ENCODE results near the gene KDM2A.

The KDM2A gene

GRCh38 chr11:67251841-67252240 is 132.8 kb downstream of the KDM2A start:
- ATAC-seq = no peak
- TF ChIP-seq ARNTL (CRISPR knock-in tag; IDR thresholded peaks at IDR 0.05; ENCODE audit: borderline replicate concordance, low read depth) (no peak), ZC3H10 (CRISPR knock-in tag; IDR thresholded peaks at IDR 0.05) (no peak), CSRNP3 (CRISPR knock-in tag; IDR thresholded peaks at IDR 0.05) (no peak), ZNF8 (CRISPR knock-in tag; IDR thresholded peaks at IDR 0.05) (no peak), TSHZ2 (CRISPR knock-in tag; IDR thresholded peaks at IDR 0.05) (no peak), CREB5 (CRISPR knock-in tag; IDR thresholded peaks at IDR 0.05; ENCODE audit: low read depth) (no peak), PPARA (CRISPR knock-in tag; IDR thresholded peaks at IDR 0.05; ENCODE audit: borderline replicate concordance) (no peak), ZFP30 (CRISPR knock-in tag; IDR thresholded peaks at IDR 0.05) (no peak), TCF4 (CRISPR knock-in tag; IDR thresholded peaks at IDR 0.05; ENCODE audit: borderline replicate concordance) (no peak), PATZ1 (CRISPR knock-in tag; IDR thresholded peaks at IDR 0.05; ENCODE audit: borderline replicate concordance) (no peak), RARB (CRISPR knock-in tag; IDR thresholded peaks at IDR 0.05) (no peak), CSDC2 (CRISPR knock-in tag; IDR thresholded peaks at IDR 0.05) (no peak), ESRRG (CRISPR knock-in tag; IDR thresholded peaks at IDR 0.05) (no peak), SNAI2 (CRISPR knock-in tag; IDR thresholded peaks at IDR 0.05) (no peak), ZNF565 (CRISPR knock-in tag; conservative IDR thresholded peaks at IDR 0.05; ENCODE audit: low read depth) (no peak)

GRCh38 chr11:67252831-67253239 is 133.8 kb downstream of the KDM2A start:
- peak; percentile 71 for ATAC-seq
- TF ChIP-seq PPARA (CRISPR knock-in tag; IDR thresholded peaks at IDR 0.05; ENCODE audit: borderline replicate concordance) (no peak), BACH2 (CRISPR knock-in tag; IDR thresholded peaks at IDR 0.05; ENCODE audit: borderline replicate concordance) (no peak), TCF4 (CRISPR knock-in tag; IDR thresholded peaks at IDR 0.05; ENCODE audit: borderline replicate concordance) (no peak), OSR1 (CRISPR knock-in tag; IDR thresholded peaks at IDR 0.05) (no peak)

GRCh38 chr11:67253872-67254624 is 135.0 kb downstream of the KDM2A start:
- no peak for ATAC-seq
- TF ChIP-seq ZC3H10 (CRISPR knock-in tag; IDR thresholded peaks at IDR 0.05) (no peak), CREB5 (CRISPR knock-in tag; IDR thresholded peaks at IDR 0.05; ENCODE audit: low read depth) (no peak), ZNF70 (CRISPR knock-in tag; IDR thresholded peaks at IDR 0.05) (no peak), ZNF565 (CRISPR knock-in tag; conservative IDR thresholded peaks at IDR 0.05; ENCODE audit: low read depth) (no peak), CSDC2 (CRISPR knock-in tag; IDR thresholded peaks at IDR 0.05) (no peak), ZFP30 (CRISPR knock-in tag; IDR thresholded peaks at IDR 0.05) (no peak), PPARA (CRISPR knock-in tag; IDR thresholded peaks at IDR 0.05; ENCODE audit: borderline replicate concordance) (no peak)

GRCh38 chr11:67254798-67255197 is 135.7 kb downstream of the KDM2A start:
- ATAC-seq = no peak
- TF ChIP-seq OSR1 (CRISPR knock-in tag; IDR thresholded peaks at IDR 0.05) = no peak
- TF ChIP-seq PATZ1 (CRISPR knock-in tag; IDR thresholded peaks at IDR 0.05; ENCODE audit: borderline replicate concordance) = no peak
- no peak for TF ChIP-seq CSDC2 (CRISPR knock-in tag; IDR thresholded peaks at IDR 0.05)
- no peak for TF ChIP-seq BACH2 (CRISPR knock-in tag; IDR thresholded peaks at IDR 0.05; ENCODE audit: borderline replicate concordance)
- TF ChIP-seq ESRRG (CRISPR knock-in tag; IDR thresholded peaks at IDR 0.05) = no peak
- TF ChIP-seq CREB5 (CRISPR knock-in tag; IDR thresholded peaks at IDR 0.05; ENCODE audit: low read depth) = no peak
- TF ChIP-seq ZNF8 (CRISPR knock-in tag; IDR thresholded peaks at IDR 0.05) = no peak
- TF ChIP-seq ZNF70 (CRISPR knock-in tag; IDR thresholded peaks at IDR 0.05) = no peak
- no peak for TF ChIP-seq ZC3H10 (CRISPR knock-in tag; IDR thresholded peaks at IDR 0.05)
- no peak for TF ChIP-seq TOX (CRISPR knock-in tag; IDR thresholded peaks at IDR 0.05; ENCODE audit: borderline replicate concordance)
- TF ChIP-seq ZFP30 (CRISPR knock-in tag; IDR thresholded peaks at IDR 0.05) = no peak
- no peak for TF ChIP-seq SNAI2 (CRISPR knock-in tag; IDR thresholded peaks at IDR 0.05)
- TF ChIP-seq RARB (CRISPR knock-in tag; IDR thresholded peaks at IDR 0.05) = no peak
- no peak for TF ChIP-seq ZFP3 (CRISPR knock-in tag; IDR thresholded peaks at IDR 0.05)

Measured in SK-N-SH treated with all-trans-retinoic acid at 6 μM for 48 hours (cell line).